ENCODE results near the gene CASP9.

DNA sequence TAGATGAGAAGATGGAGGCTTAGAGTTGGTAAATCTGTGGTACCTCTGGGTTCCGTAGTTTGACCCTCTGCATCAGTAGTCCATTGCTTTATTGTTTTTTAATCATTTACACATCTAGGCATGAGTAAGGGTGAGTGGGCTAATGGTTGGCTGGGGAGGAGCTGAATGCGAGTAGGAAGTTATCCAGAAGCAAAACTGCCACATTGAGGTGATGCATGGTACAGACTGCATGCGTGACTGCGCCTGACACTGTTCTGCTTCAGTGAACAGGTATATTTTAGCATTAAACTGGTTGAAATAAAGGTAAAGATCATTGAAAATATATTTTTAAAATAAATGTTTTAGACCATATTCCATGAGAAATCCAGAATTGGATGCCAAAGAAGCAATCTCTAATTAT, 7.0 kb upstream of the CASP9 start:
- TF ChIP-seq, protein P1, sequence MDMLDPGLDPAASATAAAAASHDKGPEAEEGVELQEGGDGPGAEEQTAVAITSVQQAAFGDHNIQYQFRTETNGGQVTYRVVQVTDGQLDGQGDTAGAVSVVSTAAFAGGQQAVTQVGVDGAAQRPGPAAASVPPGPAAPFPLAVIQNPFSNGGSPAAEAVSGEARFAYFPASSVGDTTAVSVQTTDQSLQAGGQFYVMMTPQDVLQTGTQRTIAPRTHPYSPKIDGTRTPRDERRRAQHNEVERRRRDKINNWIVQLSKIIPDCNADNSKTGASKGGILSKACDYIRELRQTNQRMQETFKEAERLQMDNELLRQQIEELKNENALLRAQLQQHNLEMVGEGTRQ (CRISPR knock-in tag; IDR thresholded peaks at IDR 0.05) = no peak
- TF ChIP-seq E2F1 (CRISPR knock-in tag; IDR thresholded peaks at IDR 0.05) (no peak), ATF1 (CRISPR knock-in tag; IDR thresholded peaks at IDR 0.05) (no peak), CBFB (CRISPR knock-in tag; IDR thresholded peaks at IDR 0.05; ENCODE audit: low read depth) (no peak), ESRRA (CRISPR knock-in tag; IDR thresholded peaks at IDR 0.05; ENCODE audit: borderline replicate concordance) (no peak), TEAD4 (CRISPR knock-in tag; IDR thresholded peaks at IDR 0.05) (no peak), FOXJ3 (CRISPR knock-in tag; IDR thresholded peaks at IDR 0.05; ENCODE audit: borderline replicate concordance) (no peak), ZNF423 (CRISPR knock-in tag; IDR thresholded peaks at IDR 0.05) (no peak), TCF7 (CRISPR knock-in tag; IDR thresholded peaks at IDR 0.05; ENCODE audit: low read depth) (no peak), CREB1 (CRISPR knock-in tag; IDR thresholded peaks at IDR 0.05) (no peak), ATF6 (CRISPR knock-in tag; IDR thresholded peaks at IDR 0.05) (no peak)
- TF ChIP-seq, protein P2, sequence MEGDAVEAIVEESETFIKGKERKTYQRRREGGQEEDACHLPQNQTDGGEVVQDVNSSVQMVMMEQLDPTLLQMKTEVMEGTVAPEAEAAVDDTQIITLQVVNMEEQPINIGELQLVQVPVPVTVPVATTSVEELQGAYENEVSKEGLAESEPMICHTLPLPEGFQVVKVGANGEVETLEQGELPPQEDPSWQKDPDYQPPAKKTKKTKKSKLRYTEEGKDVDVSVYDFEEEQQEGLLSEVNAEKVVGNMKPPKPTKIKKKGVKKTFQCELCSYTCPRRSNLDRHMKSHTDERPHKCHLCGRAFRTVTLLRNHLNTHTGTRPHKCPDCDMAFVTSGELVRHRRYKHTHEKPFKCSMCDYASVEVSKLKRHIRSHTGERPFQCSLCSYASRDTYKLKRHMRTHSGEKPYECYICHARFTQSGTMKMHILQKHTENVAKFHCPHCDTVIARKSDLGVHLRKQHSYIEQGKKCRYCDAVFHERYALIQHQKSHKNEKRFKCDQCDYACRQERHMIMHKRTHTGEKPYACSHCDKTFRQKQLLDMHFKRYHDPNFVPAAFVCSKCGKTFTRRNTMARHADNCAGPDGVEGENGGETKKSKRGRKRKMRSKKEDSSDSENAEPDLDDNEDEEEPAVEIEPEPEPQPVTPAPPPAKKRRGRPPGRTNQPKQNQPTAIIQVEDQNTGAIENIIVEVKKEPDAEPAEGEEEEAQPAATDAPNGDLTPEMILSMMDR (IDR thresholded peaks at IDR 0.05) = no peak
